ENCODE measurements around the gene RYR2. TPM values are rescaled to one million over a fixed set of nuclear protein-coding genes. Genes with fewer than 3 reads are reported as not detected.
A peak's percentile ranks its signal among the peaks of the same experiment; 100 is the strongest.

RYR2 gene
- total RNA-seq, 4 donors from 2014 or later: 0.13 to 2.5 (median 0.88) TPM

GRCh38 chr1:237038211-237038610 lies 3.8 kb upstream of the RYR2 start:
- H3K36me3 ChIP-seq: no peaks in the 10 kb centered on the region
- no peak overlapping the region for H3K4me3 ChIP-seq
- H3K4me1 ChIP-seq: peaks cover 0 to 11% (median 2%) of the 10 kb centered on the region in 4 donors
- DNase-seq: no peak
- no peak overlapping the region for H3K27ac ChIP-seq
- no peak for TF ChIP-seq POLR2A (IDR thresholded peaks at IDR 0.05)
- TF ChIP-seq CTCF (IDR thresholded peaks at IDR 0.05): no peak
- H3K27me3 ChIP-seq: peaks cover 0 to 17% of the 10 kb centered on the region in 2 donors
- H3K9me3 ChIP-seq: no peaks in the 10 kb centered on the region

DNA sequence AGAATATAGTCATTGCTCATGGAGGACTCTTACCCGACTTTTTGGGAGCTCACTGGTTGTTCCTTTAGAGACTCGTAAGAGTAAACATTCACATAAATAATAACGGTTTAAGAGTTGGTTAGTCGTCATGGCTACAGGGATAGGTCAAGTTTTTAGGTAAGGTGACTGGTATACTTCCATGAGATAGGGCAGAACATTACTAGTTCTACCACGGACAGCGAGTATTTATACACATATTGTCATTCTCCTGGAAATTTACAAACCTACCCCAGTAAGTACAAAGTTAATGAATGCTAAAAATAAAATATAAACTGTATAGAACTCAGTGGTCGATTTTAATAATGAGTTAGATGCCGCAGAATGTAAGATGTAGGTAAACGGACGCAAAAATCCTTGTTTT lies 1.2 kb upstream of the RYR2 start:
- Histone ChIP-seq H3K9me3 (no peaks in the 10 kb centered on the region), H3K4me1 (peaks cover 0 to 11% (median 2%) of the 10 kb centered on the region in 4 donors), H3K36me3 (no peaks in the 10 kb centered on the region), H3K27ac (no peak overlapping the region), H3K4me3 (no peak overlapping the region), H3K27me3 (peaks cover 0 to 17% of the 10 kb centered on the region in 2 donors)
- no peak for TF ChIP-seq CTCF (IDR thresholded peaks at IDR 0.05)
- TF ChIP-seq POLR2A (IDR thresholded peaks at IDR 0.05): no peak
- no peak for DNase-seq

GRCh38 chr1:237041461-237041794 lies 556 bp upstream of the RYR2 start:
- DNase-seq: no peak
- H3K9me3 ChIP-seq: no peaks in the 10 kb centered on the region
- H3K27me3 ChIP-seq: peaks cover 0 to 17% of the 10 kb centered on the region in 2 donors
- H3K4me3 ChIP-seq: peak overlapping the region in 1 of 4 donors; percentile 50
- TF ChIP-seq CTCF (IDR thresholded peaks at IDR 0.05) (no peak), POLR2A (IDR thresholded peaks at IDR 0.05) (no peak)
- peaks cover 0 to 11% (median 2%) of the 10 kb centered on the region in 4 donors for H3K4me1 ChIP-seq
- no peak overlapping the region for H3K27ac ChIP-seq
- no peaks in the 10 kb centered on the region for H3K36me3 ChIP-seq

DNA sequence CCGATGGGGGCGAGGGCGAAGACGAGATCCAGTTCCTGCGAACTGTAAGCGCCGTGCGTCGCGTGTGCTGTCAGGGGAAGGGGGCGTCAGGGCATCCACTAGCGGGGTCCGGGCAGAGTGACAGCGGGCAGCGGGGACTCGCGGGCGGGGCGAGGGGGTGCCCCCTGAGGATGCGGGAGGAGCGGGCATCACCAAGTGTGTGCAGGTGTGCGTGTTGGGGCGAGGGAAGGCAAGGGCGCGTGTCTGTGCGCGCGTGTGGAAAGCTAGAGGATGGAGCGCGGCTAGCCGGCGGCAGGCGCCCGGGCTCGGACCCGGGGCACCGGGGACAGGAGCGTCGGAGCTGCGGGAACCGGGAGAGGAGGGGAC lies 525 bp downstream of the RYR2 start:
- Histone ChIP-seq H3K27ac (peak overlapping the region in 1 of 4 donors; percentile 59), H3K9me3 (no peaks in the 10 kb centered on the region), H3K4me3 (peak overlapping the region in 3 of 4 donors; percentile 25 to 50 (median 29)), H3K27me3 (peaks cover 0 to 17% of the 10 kb centered on the region in 2 donors), H3K4me1 (peaks cover 0 to 11% (median 2%) of the 10 kb centered on the region in 4 donors), H3K36me3 (no peaks in the 10 kb centered on the region)
- DNase-seq: no peak
- TF ChIP-seq CTCF (IDR thresholded peaks at IDR 0.05) (no peak), POLR2A (IDR thresholded peaks at IDR 0.05) (no peak)

- H3K36me3 ChIP-seq: no peaks in the 10 kb centered on the region
- no peak for DNase-seq
- H3K27ac ChIP-seq: peak overlapping the region in 1 of 4 donors; percentile 59
- no peaks in the 10 kb centered on the region for H3K9me3 ChIP-seq
- no peak for TF ChIP-seq CTCF (IDR thresholded peaks at IDR 0.05)
- TF ChIP-seq POLR2A (IDR thresholded peaks at IDR 0.05): no peak
- peaks cover 0 to 11% (median 2%) of the 10 kb centered on the region in 4 donors for H3K4me1 ChIP-seq
- peak overlapping the region in 3 of 4 donors; percentile 25 to 50 (median 29) for H3K4me3 ChIP-seq
- H3K27me3 ChIP-seq: peaks cover 0 to 17% of the 10 kb centered on the region in 2 donors
Observed at GRCh38 chr1:237042892-237043576, 1.1 kb downstream of the RYR2 start.
